SK-N-SH (cell line): ENCODE measurements around the gene AP1S3. TPM values are rescaled to one million over a fixed set of nuclear protein-coding genes. Genes with fewer than 3 reads are reported as not detected.

Source experiments
- CTCF ChIA-PET: fragments of 300-600, 350-600 bp; formaldehyde crosslinking; extraction: SDS; loops from one replicate; lab custom pipeline; 2021; lab: Yijun Ruan, JAX
- POLR2A ChIA-PET: fragments of 350-600 bp; sonication (Branson Sonifier 250); formaldehyde crosslinking; extraction: SDS; loops from one replicate; lab custom pipeline; 2020; ENCODE audit warnings: antibody characterized with exemption, inconsistent platforms; lab: Yijun Ruan, JAX
- DNase-seq: peaks from one replicate; pipeline ENCODE4 v3.0.0; 2012
- H2AFZ ChIP-seq: fragments of 200-600 bp; sonication (generic); 2 replicates; pipeline ENCODE4 v1.8.1; 2016; ENCODE audit warnings: antibody characterized with exemption, mild to moderate bottlenecking, low read depth
- H3F3A ChIP-seq: fragments of 200-600 bp; sonication (generic); replicated peaks from 2 replicates; pipeline ENCODE3; 2016; ENCODE audit warnings: antibody characterized with exemption, mild to moderate bottlenecking; ENCODE audit not compliant: insufficient read depth
- H3K27ac ChIP-seq, 2 experiments: fragments of 200-500 bp in 1 of 2; fragments of 200-600 bp in 1 of 2; sonication (Bioruptor generic) in 1 of 2; sonication (generic), shearing (Covaris generic) in 1 of 2; 2 replicates each; pipeline versions ENCODE4 v1.5.1 to v1.6.1; 2014 to 2016; ENCODE audit warnings: low read depth in 2 of 2, inconsistent platforms in 1 of 2, low read length in 1 of 2, mild to moderate bottlenecking in 1 of 2, mixed read lengths in 1 of 2
- H3K27me3 ChIP-seq: fragments of 200-600 bp; sonication (generic), shearing (Covaris generic); 2 replicates; pipeline ENCODE4 v1.6.1; 2016; ENCODE audit warnings: mixed run types; ENCODE audit not compliant: insufficient read depth
- H3K36me3 ChIP-seq, 2 experiments: fragments of 200-500 bp in 1 of 2; fragments of 200-600 bp in 1 of 2; sonication (Bioruptor generic) in 1 of 2; sonication (generic) in 1 of 2; replicated peaks in 1 of 2; 2 replicates each; pipeline versions ENCODE3 to v1.5.1; 2014 to 2016; ENCODE audit warnings: low read length in 1 of 2, mild to moderate bottlenecking in 1 of 2; ENCODE audit not compliant: insufficient read depth in 2 of 2, control insufficient read depth in 1 of 2
- H3K4me1 ChIP-seq, 2 experiments: fragments of 200-500 bp in 1 of 2; fragments of 200-600 bp in 1 of 2; sonication (Bioruptor generic) in 1 of 2; sonication (generic), shearing (Covaris generic) in 1 of 2; 2 replicates each; pipeline versions ENCODE4 v1.5.1 to v1.6.1; 2014 to 2016; ENCODE audit warnings: low read depth in 1 of 2, low read length in 1 of 2, mixed run types in 1 of 2; ENCODE audit not compliant: insufficient read depth in 2 of 2, control insufficient read depth in 1 of 2
- H3K4me2 ChIP-seq: fragments of 200-600 bp; sonication (generic), shearing (Covaris generic); 2 replicates; pipeline ENCODE4 v1.6.1; 2017; ENCODE audit warnings: mixed run types
- H3K4me3 ChIP-seq, 2 experiments: fragments of 200-500 bp in 1 of 2; fragments of 200-600 bp in 1 of 2; sonication (Bioruptor generic) in 1 of 2; sonication (generic), shearing (Covaris generic) in 1 of 2; 2 replicates each; pipeline versions ENCODE4 v1.5.1 to v1.8.1; 2014 to 2016; ENCODE audit warnings: low read depth in 2 of 2, inconsistent platforms in 1 of 2, low read length in 1 of 2, mild to moderate bottlenecking in 1 of 2, mixed read lengths in 1 of 2, moderate library complexity in 1 of 2
- H3K79me2 ChIP-seq: fragments of 200-600 bp; sonication (generic); 2 replicates; pipeline ENCODE4 v1.8.1; 2017; ENCODE audit warnings: mild to moderate bottlenecking; ENCODE audit not compliant: insufficient read depth
- H3K9ac ChIP-seq: fragments of 200-600 bp; sonication (generic); 2 replicates; pipeline ENCODE4 v1.6.1; 2017; ENCODE audit warnings: mixed run types
- H3K9me2 ChIP-seq: fragments of 200-600 bp; sonication (generic); 2 replicates; pipeline ENCODE4 v1.6.1; 2017; ENCODE audit warnings: mixed run types
- H3K9me3 ChIP-seq: fragments of 200-600 bp; sonication (generic); 2 replicates; pipeline ENCODE4 v1.6.1; 2017; ENCODE audit warnings: mixed run types, mild to moderate bottlenecking, moderate library complexity
- H4K20me1 ChIP-seq: fragments of 200-600 bp; sonication (generic); 2 replicates; pipeline ENCODE4 v1.6.1; 2017; ENCODE audit warnings: mild to moderate bottlenecking, mixed run types; ENCODE audit not compliant: insufficient read depth
- CHD2 ChIP-seq: fragments of 150-350 bp; IDR thresholded peaks from 2 replicates; pipeline ENCODE4 v1.6.1; 2018; ENCODE audit warnings: low read length; ENCODE audit not compliant: partially characterized antibody
- ELF1 ChIP-seq: IDR thresholded peaks from 2 replicates; pipeline ENCODE4 v1.4.0; 2012
- EP300 ChIP-seq, 2 experiments: IDR thresholded peaks; 2 replicates each; pipeline versions ENCODE4 v1.4.0 to v1.6.1; 2012; ENCODE audit warnings: borderline replicate concordance in 1 of 2, low read depth in 1 of 2, low read length in 1 of 2
- FOSL2 ChIP-seq: IDR thresholded peaks from 2 replicates; pipeline ENCODE4 v1.4.0; 2012; ENCODE audit warnings: low read depth, mild to moderate bottlenecking, moderate library complexity, borderline replicate concordance
- FOXJ3 ChIP-seq: sonication (generic); formaldehyde crosslinking; IDR thresholded peaks from 2 replicates; pipeline ENCODE4 v1.5.1; 2020; ENCODE audit warnings: mild to moderate bottlenecking, missing genetic modification reagents
- GABPA ChIP-seq: IDR thresholded peaks from 2 replicates; pipeline ENCODE4 v1.4.0; 2012; ENCODE audit warnings: low read depth, mild to moderate bottlenecking
- GATA2 ChIP-seq: sonication (generic); formaldehyde crosslinking; IDR thresholded peaks from 2 replicates; pipeline ENCODE4 v1.5.0; 2020; ENCODE audit warnings: mild to moderate bottlenecking, missing genetic modification reagents
- JUND ChIP-seq: IDR thresholded peaks from 2 replicates; pipeline ENCODE4 v1.4.0; 2012
- MEF2A ChIP-seq: IDR thresholded peaks from 2 replicates; pipeline ENCODE4 v1.4.0; 2012; ENCODE audit warnings: low read depth, borderline replicate concordance
- MXI1 ChIP-seq: IDR thresholded peaks from 2 replicates; pipeline ENCODE4 v1.6.1; 2012; ENCODE audit warnings: mild to moderate bottlenecking, low read depth, low read length, improper control_type of control experiment
- PBX3 ChIP-seq: IDR thresholded peaks from 2 replicates; pipeline ENCODE4; 2012
- RAD21 ChIP-seq: IDR thresholded peaks from 2 replicates; pipeline ENCODE4 v1.6.1; 2012; ENCODE audit warnings: mild to moderate bottlenecking, low read length
- RCOR1 ChIP-seq: fragments of 150-350 bp; IDR thresholded peaks from 2 replicates; pipeline ENCODE4 v1.6.1; 2017; ENCODE audit warnings: antibody characterized with exemption, low read length
- RFX5 ChIP-seq: IDR thresholded peaks from 2 replicates; pipeline ENCODE4 v1.6.1; 2012; ENCODE audit warnings: mild to moderate bottlenecking, improper control_type of control experiment, low read length
- RXRA ChIP-seq: IDR thresholded peaks from 2 replicates; pipeline ENCODE4 v1.4.0; 2012; ENCODE audit warnings: low read depth, mild to moderate bottlenecking, borderline replicate concordance
- USF1 ChIP-seq: IDR thresholded peaks from 2 replicates; pipeline ENCODE4 v1.4.0; 2012; ENCODE audit warnings: low read depth, borderline replicate concordance
- ZBTB33 ChIP-seq: IDR thresholded peaks from 2 replicates; pipeline ENCODE4 v1.4.0; 2012; ENCODE audit warnings: low read depth, borderline replicate concordance
- WGBS: methylation state at CpG from one replicate; pipeline ENCODE4 v1.1.6; 2017; ENCODE audit warnings: low lambda C conversion rate; 5-methylcytosine and 5-hydroxymethylcytosine counted together
- polyA plus RNA-seq, 3 experiments: library from polyadenylated mRNA; depleted of rRNA; stranded (reverse); fragments of >200 nt; gene quantifications; 2 replicates each; pipeline ENCODE4 v1.2.3, GENCODE V29; 2012
- TF ChIP-seq, protein P1 (sequence below): fragments of 200-600 bp; sonication (generic); IDR thresholded peaks from 2 replicates; pipeline ENCODE4 v1.6.1; 2017; ENCODE audit warnings: antibody characterized with exemption, mild to moderate bottlenecking, moderate library complexity
- TF ChIP-seq, protein P2 (sequence below): fragments of 150-350 bp; IDR thresholded peaks from 2 replicates; pipeline ENCODE4 v1.6.1; 2016; ENCODE audit warnings: mild to moderate bottlenecking, low read depth, low read length

The AP1S3 gene
- polyA plus RNA-seq, 1 of the 3 experiments (the other 2 are of a cell fraction): 4.8 TPM

DNA sequence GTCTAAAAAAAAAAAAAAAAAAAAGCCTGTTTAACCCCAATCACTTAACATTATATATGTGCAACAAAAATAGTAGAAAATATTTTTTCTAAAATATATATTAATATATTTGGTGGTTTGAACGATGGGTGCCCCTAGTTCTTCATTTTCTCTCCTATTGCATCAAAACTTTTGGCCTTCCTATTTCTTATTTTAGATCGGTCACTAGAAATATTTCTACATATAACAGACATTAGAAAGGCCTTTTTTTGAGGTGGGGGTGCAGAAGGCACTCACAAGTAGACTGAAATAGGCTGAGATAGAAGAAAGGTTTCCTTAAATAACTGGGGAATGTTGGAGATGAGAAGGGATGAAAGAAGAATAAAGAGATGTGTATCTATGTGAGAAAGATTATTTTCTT is 49.3 kb upstream of the AP1S3 start:
- Histone ChIP-seq H4K20me1 (no peaks in the 10 kb centered on the region), H3K27me3 (no peaks in the 10 kb centered on the region), H3K4me2 (no peak overlapping the region), H3K9me2 (no peaks in the 10 kb centered on the region), H3K4me3 (no peak overlapping the region), H3F3A (peaks cover 8% of the 10 kb centered on the region), H3K9ac (no peak overlapping the region), H3K9me3 (no peaks in the 10 kb centered on the region), H2AFZ (no peak overlapping the region), H3K36me3 (peaks cover 5 to 52% of the 10 kb centered on the region in 2 experiments), H3K79me2 (no peaks in the 10 kb centered on the region), H3K27ac (peak overlapping the region in 1 of 2 experiments; percentile 35; a peak in 1 of 4 replicates), H3K4me1 (no peaks in the 10 kb centered on the region; a peak in 1 of 4 replicates)
- TF ChIP-seq RAD21: no peak
- TF ChIP-seq GATA2 (CRISPR knock-in tag): no peak
- TF ChIP-seq MXI1: no peak
- TF ChIP-seq CHD2: no peak
- no peak for TF ChIP-seq RXRA
- no peak for TF ChIP-seq EP300 (IDR thresholded peaks at IDR 0.05; ENCODE audit: borderline replicate concordance in 1 of 2, low read depth in 1 of 2, low read length in 1 of 2)
- no peak for TF ChIP-seq FOXJ3 (CRISPR knock-in tag)
- TF ChIP-seq, protein P1, sequence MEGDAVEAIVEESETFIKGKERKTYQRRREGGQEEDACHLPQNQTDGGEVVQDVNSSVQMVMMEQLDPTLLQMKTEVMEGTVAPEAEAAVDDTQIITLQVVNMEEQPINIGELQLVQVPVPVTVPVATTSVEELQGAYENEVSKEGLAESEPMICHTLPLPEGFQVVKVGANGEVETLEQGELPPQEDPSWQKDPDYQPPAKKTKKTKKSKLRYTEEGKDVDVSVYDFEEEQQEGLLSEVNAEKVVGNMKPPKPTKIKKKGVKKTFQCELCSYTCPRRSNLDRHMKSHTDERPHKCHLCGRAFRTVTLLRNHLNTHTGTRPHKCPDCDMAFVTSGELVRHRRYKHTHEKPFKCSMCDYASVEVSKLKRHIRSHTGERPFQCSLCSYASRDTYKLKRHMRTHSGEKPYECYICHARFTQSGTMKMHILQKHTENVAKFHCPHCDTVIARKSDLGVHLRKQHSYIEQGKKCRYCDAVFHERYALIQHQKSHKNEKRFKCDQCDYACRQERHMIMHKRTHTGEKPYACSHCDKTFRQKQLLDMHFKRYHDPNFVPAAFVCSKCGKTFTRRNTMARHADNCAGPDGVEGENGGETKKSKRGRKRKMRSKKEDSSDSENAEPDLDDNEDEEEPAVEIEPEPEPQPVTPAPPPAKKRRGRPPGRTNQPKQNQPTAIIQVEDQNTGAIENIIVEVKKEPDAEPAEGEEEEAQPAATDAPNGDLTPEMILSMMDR: no peak
- TF ChIP-seq ELF1: no peak
- TF ChIP-seq FOSL2: no peak
- TF ChIP-seq RCOR1: no peak
- TF ChIP-seq GABPA: no peak
- no peak for TF ChIP-seq USF1
- no peak for TF ChIP-seq RFX5
- TF ChIP-seq, protein P2, sequence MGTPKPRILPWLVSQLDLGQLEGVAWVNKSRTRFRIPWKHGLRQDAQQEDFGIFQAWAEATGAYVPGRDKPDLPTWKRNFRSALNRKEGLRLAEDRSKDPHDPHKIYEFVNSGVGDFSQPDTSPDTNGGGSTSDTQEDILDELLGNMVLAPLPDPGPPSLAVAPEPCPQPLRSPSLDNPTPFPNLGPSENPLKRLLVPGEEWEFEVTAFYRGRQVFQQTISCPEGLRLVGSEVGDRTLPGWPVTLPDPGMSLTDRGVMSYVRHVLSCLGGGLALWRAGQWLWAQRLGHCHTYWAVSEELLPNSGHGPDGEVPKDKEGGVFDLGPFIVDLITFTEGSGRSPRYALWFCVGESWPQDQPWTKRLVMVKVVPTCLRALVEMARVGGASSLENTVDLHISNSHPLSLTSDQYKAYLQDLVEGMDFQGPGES: no peak
- TF ChIP-seq PBX3: no peak
- TF ChIP-seq JUND: no peak
- no peak for TF ChIP-seq MEF2A
- no peak for TF ChIP-seq ZBTB33
- no peak for DNase-seq
- POLR2A ChIA-PET: no interaction called here
- 0% methylated on average over 2 of the region's 2 CpGs for WGBS
- CTCF ChIA-PET: no interaction called here
